ENCODE results near the gene RAPGEF4. TPM values are rescaled to one million over a fixed set of nuclear protein-coding genes. Genes with fewer than 3 reads are reported as not detected.
"Not testable (repeated sequence)": the region's sequence is repeated elsewhere in the genome, so short reads cannot be mapped to it uniquely, and the experiment has no call there.

The RAPGEF4 gene
- total RNA-seq, 1 experiment from 2014 or later = 10.8 TPM

- no peak for DNase-seq (ENCODE audit: extremely low read depth, low read depth)
Measured at GRCh38 chr2:173023718-173024117, 288.1 kb downstream of the RAPGEF4 start.

DNA sequence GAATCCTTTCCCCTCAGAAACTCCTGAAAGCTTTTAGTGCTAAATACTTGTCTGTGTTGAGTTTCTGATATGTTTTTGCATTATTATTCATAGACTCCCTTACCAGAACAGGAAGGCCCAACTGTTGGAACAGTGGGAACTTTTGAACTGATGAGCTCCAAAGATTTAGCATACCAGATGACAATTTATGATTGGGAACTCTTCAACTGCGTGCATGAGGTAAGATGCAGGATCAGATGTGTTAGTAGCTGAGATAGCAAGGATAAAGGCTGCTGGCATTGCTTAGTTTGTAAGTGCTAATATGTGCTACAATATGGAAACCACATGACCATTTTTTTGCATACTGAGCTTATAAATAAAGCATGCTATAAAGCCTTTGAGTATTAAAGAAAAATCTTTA lies 290.8 kb downstream of the RAPGEF4 start:
- no peak for DNase-seq (ENCODE audit: extremely low read depth, low read depth)

- DNase-seq (ENCODE audit: extremely low read depth, low read depth) = peak; percentile 80
Measured at GRCh38 chr2:173027181-173028128, 291.8 kb downstream of the RAPGEF4 start.

DNA sequence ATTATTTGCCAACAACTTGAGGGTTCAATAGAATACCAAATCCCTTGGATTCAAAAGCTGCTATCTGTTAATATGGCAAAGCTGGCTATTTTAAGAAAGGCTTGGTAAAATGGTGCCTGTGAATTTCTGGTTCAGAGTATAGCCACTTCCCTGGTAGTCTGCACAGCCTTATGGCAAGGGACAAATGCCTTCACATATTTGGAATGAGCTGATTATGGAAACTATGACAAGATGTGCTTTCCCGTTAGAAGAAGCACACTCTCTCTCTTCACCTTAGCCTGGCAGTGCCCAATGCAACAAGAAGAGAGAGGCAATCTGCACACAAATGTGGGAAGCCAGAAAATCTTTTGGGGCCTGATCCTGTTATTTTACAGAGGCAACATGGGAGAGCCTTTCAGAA lies 292.5 kb downstream of the RAPGEF4 start:
- DNase-seq (ENCODE audit: extremely low read depth, low read depth) = no peak

DNA sequence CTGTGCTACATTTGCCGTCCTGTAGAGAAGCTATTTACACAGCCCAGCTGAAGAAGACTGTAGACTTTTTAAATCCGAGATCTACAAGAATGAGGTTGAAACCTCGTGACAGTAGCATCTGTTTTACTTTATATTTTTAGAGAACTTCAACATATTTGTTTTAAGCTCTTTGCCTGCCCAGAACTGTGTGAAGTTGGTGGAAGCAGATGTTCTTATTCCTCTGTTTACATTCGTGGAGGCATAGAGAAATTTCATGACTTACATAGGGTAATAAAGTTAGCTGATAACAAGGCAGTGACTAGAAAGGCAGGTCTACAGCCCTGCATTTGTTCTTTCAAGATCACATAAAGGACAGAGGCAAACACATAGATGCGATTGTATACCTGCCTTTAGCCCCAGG lies 293.0 kb downstream of the RAPGEF4 start:
- DNase-seq (ENCODE audit: extremely low read depth, low read depth) = no peak

GRCh38 chr2:173030561-173031490 lies 295.2 kb downstream of the RAPGEF4 start:
- DNase-seq (ENCODE audit: extremely low read depth, low read depth) = no peak

DNA sequence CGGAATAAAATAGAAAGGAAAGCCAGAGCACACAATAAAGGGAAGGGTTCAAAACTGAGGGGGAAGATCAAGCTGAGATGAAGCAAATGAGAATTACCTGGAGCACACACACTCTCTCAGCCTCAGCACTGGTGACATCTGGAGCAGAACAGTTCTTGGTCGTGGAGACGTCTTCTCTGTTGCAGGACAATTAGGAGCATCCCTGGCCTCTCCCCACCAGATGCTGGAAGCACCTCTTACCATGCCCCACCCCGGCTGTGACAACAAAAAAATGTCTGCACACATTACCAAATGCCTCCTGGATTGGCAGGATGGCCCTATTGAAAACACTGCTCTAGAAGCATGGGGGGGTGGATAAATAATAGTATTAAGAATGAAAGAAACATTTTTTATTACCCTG lies 296.4 kb downstream of the RAPGEF4 start:
- no peak for DNase-seq (ENCODE audit: extremely low read depth, low read depth)

DNA sequence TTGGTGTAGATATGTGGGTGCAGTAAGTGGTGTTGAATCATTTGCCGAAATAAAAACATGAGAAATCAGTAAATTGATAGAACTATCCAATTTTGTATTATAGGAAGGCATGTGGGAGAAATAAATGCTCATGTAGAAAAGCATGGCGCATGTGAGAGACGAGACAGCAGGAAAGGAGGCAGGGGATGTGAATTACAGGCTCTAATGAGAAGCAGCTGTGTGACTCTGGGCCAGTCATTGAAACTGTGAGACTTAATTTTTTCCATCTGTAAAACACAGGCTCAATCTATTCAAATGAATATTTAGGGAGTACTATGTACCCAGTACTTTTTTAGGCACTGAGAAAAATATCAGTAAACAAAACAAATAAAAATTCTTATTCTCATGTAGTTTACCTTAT lies 297.4 kb downstream of the RAPGEF4 start:
- no peak for DNase-seq (ENCODE audit: extremely low read depth, low read depth)

DNA sequence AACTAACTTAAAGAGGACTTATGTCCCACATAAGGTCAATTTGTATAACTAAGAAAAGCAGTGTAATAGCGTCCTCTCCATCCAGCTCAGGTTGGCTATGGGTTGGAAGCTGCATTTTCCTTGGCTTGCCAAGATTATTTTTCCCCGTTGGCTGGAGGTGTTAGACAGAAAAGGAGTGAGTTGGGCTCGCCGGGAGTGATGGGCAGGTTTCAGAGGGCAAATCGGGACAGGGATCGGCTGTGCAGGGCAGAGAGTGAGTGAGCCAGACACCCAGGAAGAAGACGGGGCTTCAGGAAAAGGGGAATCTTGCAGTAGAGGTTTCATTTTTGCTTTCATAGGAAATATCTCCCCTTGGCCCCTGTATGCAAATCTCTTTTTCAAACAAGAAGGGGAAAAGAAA lies 298.5 kb downstream of the RAPGEF4 start:
- DNase-seq (ENCODE audit: extremely low read depth, low read depth) = no peak

DNA sequence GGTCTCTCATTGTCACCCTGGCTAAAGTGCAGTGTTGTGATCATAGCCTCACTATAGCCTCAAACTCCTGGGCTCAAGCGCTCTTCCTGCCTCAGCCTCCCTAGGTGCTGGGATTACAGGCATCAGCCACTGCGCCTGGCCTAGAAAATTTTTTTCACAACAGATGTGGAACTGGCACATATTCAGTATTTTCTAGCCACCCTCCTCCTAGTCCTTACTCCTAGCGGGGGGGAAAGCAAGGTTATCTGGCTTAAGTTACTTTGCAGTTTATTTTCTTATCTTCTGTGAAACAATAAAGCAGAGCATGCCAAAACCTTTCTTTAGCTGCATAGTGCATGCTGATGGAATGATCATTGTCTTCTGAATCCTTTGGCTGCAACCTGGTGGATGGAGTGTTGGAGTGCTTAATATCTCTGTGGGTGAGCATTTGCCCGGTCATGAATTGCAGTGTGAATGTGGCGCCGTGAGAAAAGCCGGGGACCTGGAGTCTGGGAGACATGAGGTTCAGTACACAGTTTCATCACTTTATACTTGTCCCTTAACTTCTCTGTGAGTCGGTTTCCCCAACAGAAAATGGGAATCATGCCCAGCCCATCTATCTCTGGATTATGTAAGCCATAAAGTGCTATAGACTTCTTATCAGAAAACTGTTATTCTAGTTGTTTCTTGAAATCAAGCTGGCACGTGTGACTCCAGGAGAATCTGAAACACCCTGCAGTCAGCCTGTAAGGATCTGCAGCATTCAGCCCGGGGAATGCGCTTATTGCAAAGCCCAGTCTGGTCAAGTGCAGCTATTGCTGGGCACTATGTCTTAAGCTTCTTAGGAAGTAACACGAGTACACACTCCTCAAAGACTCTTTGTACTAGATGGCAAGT lies 301.8 kb downstream of the RAPGEF4 start:
- no peak for DNase-seq (ENCODE audit: extremely low read depth, low read depth)

GRCh38 chr2:173038257-173038656 lies 302.6 kb downstream of the RAPGEF4 start:
- not testable (repeated sequence) for DNase-seq (ENCODE audit: extremely low read depth, low read depth)

DNA sequence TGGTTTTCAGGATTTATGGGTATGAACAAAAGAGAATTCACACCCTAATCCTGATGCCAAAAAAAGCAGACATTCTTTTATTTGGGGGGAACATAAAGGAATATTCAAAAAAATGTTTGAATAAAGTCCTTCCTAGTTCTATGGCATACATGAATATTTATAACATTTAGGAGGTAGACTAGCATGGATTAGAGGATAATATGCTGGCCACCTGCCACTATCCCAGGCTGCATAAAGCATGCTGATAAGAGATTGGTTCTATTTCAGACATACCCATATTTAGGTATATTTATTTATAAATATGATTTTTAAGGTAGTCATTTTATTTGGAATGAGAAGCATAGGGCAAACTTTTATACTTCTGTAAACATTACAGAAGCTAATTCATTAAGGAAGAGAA lies 305.1 kb downstream of the RAPGEF4 start:
- no peak for DNase-seq (ENCODE audit: extremely low read depth, low read depth)

DNA sequence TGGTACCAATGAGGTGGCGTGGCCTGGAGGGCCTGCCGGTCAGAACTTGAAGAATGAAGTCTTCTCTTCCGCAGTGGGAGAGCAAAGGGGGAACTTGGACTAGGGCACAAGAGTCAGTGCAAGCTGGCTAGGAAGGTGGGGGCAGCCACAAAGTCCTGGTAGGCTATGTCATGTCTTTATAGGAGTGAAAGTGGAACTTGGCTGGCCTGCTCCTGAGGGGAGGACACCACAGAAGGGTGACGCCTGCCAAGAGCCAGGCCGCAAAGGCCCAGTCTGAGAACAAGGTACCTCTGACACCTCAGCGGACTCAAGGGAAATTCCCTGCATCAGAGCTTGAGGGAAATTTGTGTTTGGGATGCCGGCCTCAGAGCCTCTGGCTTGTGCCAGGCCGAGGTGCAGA lies 307.8 kb downstream of the RAPGEF4 start:
- DNase-seq (ENCODE audit: extremely low read depth, low read depth) = no peak

DNA sequence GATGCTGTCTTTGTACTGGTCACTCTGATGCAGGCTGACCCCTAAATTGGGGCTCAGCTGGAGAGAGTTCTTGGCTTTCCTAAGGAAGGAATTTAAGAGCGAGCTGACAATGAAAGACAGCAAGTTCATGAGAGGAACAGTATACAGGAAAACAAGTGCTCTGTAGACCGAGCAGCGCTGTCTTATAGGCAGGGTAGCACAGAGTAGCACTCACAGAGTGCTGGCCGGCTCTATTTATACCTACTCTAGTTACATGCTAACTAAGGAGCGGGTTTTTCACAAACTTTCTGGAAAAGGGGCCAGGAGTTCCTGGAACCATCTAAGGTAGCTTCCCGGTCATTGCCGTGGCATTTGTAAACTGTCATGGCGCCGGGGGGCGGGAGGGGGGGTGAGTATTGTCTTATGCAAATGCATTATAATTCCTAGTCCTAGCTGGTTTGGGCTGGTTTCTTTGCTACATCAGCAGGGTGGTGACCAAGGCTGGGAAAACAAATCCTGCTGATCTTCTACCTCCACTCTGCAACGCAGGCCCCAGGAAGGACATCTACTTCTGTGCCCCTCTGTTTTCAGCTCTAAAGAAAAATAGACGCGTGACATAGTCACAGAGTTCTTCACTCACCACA lies 308.4 kb downstream of the RAPGEF4 start:
- DNase-seq (ENCODE audit: extremely low read depth, low read depth) = no peak

- DNase-seq (ENCODE audit: extremely low read depth, low read depth) = no peak
Measured at GRCh38 chr2:173044686-173045085, 309.0 kb downstream of the RAPGEF4 start.

- no peak for DNase-seq (ENCODE audit: extremely low read depth, low read depth)
Measured at GRCh38 chr2:173045181-173045580, 309.5 kb downstream of the RAPGEF4 start.

- no peak for DNase-seq (ENCODE audit: extremely low read depth, low read depth)
Measured at GRCh38 chr2:173048522-173048896, 312.9 kb downstream of the RAPGEF4 start.

DNA sequence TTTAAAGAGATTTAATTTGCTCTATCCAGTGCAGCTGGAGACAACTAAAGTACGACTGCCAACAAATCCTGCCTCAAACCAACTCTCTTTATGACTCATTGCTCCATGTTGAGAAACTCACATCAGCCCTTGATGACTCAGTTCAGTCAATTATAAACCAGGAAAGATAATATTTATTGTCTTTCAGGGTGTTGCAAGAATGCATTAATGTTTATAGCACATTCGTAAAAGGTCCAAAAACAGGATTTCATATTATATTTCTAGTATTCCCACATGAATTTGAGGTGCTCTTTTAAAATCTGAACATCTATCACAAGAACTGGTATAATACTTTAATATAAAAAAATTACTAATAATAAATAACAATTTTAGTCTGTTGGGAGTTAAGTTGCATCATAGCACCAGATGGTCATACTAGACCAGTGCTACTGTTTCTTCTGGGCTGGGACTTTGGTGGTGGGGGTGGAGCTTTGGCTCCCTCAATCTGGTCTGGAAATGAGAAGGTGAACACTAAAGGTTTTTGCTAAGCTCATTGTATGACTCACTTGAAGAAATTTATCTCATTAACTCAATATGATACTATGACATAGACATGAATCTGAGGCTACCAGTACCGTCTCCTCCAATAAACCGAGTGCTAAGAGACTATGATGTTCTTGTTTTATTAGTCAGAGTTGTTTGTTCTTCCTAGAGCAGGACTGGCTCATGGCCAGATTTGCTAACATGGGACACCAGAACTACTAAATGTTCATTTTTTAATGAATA lies 313.4 kb downstream of the RAPGEF4 start:
- peak; percentile 93 for DNase-seq (ENCODE audit: extremely low read depth, low read depth)

DNA sequence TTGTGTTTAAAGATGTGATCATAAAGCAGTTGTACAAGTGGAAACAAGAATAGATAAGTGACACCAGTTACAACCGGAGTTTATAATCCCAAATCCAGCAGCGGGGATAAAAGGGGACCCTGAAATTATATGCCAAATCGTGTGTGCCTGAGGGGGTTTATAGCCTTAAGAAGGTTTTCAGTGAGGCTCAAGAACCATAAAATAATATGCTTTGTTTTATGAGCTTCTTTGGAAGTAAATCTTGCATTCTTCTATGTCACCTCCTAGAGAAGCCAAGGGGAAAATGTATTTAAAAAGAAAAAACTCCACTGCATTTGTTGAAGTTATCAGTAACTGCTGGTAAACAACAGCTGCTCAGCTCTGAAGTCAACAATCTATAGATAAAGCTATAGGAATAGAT lies 314.2 kb downstream of the RAPGEF4 start:
- no peak for DNase-seq (ENCODE audit: extremely low read depth, low read depth)

All from NCI-H460 (cell line).